Stimulated activated CD8-positive, alpha-beta memory T cell treated with anti-CD3 and anti-CD28 coated beads, Interleukin-15, amount 100 ng/mL, for 1 hour (primary cell): ENCODE results near the gene SLC25A28.

Source experiments
- DNase-seq: peaks from one replicate; pipeline ENCODE4 v3.0.0-alpha.2; 2020; ENCODE audit warnings: low read depth

Gene SLC25A28, protein sequence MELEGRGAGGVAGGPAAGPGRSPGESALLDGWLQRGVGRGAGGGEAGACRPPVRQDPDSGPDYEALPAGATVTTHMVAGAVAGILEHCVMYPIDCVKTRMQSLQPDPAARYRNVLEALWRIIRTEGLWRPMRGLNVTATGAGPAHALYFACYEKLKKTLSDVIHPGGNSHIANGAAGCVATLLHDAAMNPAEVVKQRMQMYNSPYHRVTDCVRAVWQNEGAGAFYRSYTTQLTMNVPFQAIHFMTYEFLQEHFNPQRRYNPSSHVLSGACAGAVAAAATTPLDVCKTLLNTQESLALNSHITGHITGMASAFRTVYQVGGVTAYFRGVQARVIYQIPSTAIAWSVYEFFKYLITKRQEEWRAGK

DNA sequence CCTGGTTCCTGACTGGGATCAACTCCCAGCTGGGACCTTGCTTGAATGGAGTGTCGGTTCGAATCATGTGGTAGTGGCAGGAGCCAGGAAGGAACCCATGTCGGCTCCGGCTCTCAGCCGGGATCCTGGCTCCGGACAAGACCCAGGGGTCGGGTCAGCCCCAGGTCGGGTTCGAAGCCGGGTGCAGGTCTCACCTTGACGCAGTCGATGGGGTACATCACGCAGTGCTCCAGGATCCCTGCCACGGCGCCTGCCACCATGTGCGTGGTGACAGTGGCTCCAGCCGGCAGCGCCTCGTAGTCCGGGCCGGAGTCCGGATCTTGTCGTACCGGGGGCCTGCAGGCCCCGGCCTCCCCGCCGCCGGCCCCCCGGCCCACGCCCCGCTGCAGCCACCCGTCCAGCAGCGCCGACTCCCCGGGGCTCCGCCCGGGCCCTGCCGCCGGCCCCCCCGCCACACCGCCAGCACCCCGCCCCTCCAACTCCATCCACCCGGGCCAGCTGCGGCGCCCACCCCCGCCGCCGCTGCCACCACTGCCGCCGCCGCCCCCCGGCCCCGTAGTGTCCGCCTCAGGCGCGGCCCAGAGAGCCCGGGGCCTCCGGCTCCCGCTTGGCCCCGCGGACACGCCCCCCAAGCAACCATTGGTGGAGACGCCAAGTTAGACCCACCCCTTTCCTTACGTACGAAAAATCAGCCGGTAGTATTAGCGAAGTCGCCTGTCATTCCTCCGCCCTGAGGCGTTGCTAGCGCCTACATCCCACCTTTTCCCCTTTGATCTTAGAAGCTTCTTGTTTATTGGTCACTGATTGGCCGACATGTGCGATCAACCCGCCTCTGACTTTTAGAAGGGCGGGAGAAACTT lies at the start of gene SLC25A28:
Gene SLC25A28 (minus strand): TSS at position 589 of the 860 bp plus-strand sequence. CDS start 104 bp downstream, at position 485.
- DNase-seq = peak; percentile 83

DNA sequence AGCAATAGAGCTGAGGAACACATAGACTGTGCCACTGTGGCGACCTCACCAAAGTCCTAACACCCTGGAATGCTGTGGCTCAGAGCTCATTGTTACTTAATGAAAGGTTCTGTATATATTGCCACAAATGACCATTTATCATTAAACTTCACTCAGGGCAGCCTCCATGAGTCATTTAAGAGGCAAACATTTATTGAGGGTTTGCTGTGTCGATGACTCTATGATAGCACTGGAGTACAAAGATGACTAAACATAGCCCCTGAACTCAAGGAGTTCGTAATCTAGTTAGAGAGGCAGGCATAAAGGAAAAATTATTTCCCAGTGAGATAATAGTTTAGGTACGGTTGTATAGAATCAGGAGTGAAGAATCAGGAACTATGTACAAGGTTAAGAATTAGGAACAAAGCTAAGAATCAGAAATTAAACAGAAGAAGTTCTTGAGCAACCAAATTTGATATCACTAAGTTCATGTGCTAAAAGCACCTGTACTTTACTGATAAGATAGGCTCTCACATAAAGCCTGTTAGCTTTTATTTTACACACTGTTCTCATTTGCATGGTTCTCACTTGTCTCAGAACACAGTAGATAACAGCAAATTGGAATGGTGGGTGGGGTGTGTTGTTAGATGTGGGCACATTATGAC lies 47.0 kb upstream of the SLC25A28 start:
- DNase-seq = no peak

GRCh38 chr10:99665304-99665703 lies 45.1 kb upstream of the SLC25A28 start:
- DNase-seq = no peak

GRCh38 chr10:99661377-99661763 lies 41.1 kb upstream of the SLC25A28 start:
- no peak for DNase-seq

- DNase-seq = no peak
These were observed 40.6 kb upstream of the SLC25A28 start for GRCh38 chr10:99660662-99661376.

- no peak for DNase-seq
These were observed 39.7 kb upstream of the SLC25A28 start for GRCh38 chr10:99659868-99660366.

DNA sequence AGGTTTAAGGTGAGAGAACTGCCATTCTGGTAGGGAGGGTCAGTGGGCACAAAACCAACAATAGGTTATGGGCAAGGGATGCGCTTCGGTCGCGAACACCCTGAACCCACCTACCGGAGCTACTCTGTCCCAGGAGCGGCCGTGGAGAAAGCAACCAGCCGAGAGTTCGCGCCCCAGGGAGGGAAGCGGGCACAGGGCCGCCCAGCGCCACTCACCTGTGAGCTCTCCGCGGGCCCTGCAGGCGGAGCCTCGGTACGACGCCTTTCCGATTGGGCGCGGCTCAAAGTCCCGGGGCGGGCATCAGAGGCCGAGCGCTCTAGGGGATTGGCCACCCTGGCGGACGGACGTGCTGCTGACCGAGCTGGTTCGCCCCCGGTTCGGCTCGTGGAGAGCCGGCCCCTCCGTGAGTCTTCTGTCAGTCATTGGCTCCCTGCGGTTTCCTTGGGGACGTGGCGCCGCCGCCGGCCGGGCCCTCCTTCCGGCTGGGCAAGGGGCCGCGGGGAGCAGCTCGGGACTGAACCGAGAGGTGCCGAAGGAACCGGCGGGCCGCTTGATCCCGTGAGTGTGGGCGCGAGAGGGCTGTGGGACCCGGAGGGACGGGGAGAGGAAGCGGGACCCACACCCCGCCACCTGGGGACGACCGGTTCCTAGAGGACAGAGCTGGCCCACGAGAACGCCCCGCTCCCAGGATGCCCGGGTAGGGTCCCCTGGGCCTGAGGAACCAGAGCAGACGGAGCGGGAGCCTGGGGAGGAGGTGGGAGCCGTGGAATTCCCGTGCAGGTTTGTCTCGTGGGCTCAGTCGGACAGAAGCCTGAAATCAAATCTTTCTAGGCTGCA lies 39.0 kb upstream of the SLC25A28 start, which contains the start of gene ENTPD7:
Gene ENTPD7 (plus strand): TSS at position 479 of the 837 bp plus-strand sequence. CDS start 448 bp downstream, outside the sequence.
- DNase-seq = peak; percentile 64

DNA sequence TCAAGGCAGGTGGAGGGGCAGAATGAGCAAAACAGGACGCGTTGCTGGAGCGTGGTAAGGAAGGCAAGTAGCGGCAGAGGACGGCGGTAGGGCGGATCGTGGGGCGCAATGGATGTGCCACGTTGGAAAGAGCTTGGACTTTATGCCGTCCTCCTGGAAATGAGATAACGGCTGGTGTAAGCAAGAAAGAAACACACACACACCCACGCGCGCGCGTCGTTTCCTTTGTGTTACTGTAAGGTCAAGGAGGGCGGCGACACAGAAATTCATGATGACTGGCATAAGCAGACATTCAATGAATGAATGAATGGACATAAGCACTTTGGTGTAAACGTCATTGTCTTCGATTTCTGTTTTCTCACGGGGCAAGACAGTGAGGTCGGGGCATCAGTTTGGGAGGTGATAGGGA lies 38.4 kb upstream of the SLC25A28 start:
- peak; percentile 4 for DNase-seq

- DNase-seq = no peak
These were observed 36.2 kb upstream of the SLC25A28 start for GRCh38 chr10:99656199-99657064.

- DNase-seq = no peak
These were observed 34.3 kb upstream of the SLC25A28 start for GRCh38 chr10:99654390-99655175.

DNA sequence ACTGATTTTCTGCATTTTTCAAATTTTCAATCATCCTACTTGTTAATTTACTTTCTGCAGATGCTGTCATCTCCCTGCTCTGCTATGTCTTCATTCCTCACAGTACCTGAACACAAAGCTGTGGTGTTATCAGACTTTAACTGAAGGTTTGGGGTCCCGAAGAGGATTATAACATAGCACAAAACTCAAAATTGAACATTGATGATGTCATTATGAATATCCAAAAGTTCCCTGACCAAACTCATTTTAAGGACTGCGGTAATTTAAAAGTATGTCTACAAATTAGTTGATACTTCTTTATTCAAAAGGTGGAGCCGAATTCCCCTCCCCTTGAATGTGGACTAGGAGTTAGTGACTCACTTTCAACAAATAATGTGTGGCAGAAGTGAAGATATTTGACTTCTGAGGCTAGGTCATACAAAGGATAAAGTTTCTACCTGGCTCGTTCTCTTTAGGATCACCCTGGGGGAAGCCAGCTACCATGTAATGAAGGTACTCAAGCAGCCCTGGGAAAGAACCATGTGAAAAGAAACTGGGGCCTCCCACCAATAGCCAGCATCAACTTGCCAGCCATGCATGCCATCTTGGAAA lies 32.7 kb upstream of the SLC25A28 start:
- no peak for DNase-seq

- DNase-seq = no peak
These were observed 28.5 kb upstream of the SLC25A28 start for GRCh38 chr10:99648717-99649116.

GRCh38 chr10:99647601-99648151 lies 27.4 kb upstream of the SLC25A28 start:
- no peak for DNase-seq

- no peak for DNase-seq
These were observed 13.6 kb upstream of the SLC25A28 start for GRCh38 chr10:99633832-99634231.

DNA sequence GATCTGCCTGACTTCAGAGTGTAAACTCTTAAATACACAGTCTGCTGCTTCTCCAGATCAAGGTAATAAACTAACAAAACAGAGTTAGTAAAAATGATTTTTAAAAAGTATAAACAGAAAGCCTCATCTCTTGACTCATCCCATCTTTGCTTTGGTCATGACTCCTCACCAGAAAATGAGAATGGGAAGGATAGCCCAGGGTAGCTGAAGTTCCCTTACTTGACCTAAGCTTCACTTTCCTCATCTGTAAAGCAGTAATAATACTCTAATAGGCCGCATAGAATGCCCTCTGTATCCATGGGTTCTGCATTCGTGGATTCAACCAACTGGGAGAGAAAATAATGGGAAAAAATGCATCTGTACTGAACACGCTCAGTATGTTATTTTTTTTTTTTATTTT lies 11.3 kb upstream of the SLC25A28 start:
- DNase-seq = no peak

DNA sequence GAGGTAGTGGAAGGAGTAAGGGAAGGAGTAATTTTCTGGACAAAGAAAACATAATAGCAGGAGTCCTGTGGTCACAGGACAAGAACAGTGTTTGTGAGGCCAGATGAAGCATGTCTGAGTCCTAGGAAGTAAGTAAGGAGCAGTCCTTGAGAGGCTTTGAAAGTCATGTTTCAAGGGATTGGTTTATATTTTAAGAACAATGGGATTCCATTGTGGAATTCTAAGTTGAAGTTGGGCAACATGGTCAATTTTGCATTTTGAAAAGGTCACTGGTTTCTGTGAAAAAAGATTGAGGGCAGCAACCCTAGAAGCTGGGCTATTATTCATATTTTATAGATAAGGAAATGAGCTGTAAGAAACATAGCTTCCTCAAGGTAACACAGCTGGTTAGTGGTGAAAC lies 10.8 kb upstream of the SLC25A28 start:
- DNase-seq = no peak

- no peak for DNase-seq
These were observed 10.2 kb upstream of the SLC25A28 start for GRCh38 chr10:99630433-99630832.

DNA sequence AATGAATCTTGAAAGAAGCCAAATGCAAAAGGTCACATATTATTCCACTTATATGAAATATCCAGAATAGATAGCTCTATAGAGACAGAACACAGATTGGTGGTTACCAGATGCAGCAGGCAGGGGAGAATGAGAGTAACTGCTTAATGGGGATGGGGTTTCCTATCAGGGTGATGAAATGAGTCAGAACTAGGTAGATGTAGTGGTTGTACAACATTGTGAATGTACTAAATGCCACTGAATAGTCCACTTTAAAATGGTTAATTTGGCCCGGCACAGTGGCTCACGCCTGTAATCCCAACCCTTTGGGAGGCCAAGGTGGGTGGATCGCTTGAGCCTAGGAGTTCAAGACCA lies 9.4 kb upstream of the SLC25A28 start:
- DNase-seq = no peak
